Measurements from ENCODE around the gene DEFB129.
"Not testable (repeated sequence)": the region's sequence is repeated elsewhere in the genome, so short reads cannot be mapped to it uniquely, and the experiment has no call there.

DEFB129 gene

DNA sequence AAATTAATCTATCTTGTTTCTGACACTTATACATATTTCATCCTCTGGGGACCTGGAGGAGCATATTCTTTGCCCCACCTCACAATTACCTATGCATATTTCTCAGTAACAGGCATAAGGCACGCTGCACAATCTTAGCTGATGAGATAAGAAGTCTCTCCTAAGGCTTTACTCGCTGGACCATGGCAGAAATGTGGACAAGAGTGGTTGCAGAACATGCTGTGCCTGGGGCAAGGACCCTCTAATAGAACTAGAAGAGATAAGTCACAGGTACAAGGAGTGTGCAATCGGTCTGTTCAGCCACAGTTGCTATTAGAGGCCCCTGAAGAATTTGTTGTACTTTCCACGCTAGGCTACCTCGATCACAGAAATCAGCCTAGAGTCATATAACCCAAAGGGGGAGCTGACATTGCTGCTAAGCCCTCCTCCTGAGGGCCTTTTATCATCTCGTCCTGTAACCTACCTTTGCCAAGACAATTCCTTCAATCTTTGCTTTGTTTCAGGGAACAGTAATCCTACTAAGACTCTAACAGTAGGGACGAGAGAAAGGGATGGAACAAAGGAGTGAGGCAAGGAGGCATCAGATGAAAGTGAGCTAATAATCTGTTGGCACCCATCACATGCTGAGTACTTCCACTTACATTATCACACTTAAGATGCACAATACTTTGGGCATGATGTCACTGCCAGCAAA lies 16.1 kb upstream of the DEFB129 start:
- no peak overlapping the region for H3K27ac ChIP-seq
- no peak for TF ChIP-seq ZFX (IDR thresholded peaks at IDR 0.05; ENCODE audit: borderline replicate concordance)
- TF ChIP-seq CTCF (IDR thresholded peaks at IDR 0.05): no peak

DNA sequence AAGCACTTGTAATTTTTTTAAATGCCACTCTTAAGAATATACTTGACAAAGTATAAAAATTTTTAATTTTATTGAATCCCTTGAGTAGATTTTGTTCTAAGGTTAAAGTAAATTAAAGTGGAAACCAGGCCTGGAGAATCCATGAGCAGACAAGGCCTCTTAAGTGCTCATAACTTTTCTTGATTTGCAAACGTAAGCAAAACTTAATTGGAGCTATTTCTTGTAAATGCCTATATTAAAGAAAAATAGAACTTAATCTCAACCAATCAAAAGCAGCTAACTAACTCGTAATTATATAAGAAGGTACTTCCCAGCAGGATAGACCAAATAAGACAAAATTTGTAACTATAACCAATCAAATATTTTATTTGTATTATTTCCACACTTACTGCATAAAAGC lies 12.7 kb upstream of the DEFB129 start:
- no peak for TF ChIP-seq CTCF (IDR thresholded peaks at IDR 0.05)
- TF ChIP-seq ZFX (IDR thresholded peaks at IDR 0.05; ENCODE audit: borderline replicate concordance): no peak
- H3K27ac ChIP-seq: no peak overlapping the region

- H3K27ac ChIP-seq: no peak overlapping the region
These were observed 11.3 kb upstream of the DEFB129 start for GRCh38 chr20:215796-216195.

DNA sequence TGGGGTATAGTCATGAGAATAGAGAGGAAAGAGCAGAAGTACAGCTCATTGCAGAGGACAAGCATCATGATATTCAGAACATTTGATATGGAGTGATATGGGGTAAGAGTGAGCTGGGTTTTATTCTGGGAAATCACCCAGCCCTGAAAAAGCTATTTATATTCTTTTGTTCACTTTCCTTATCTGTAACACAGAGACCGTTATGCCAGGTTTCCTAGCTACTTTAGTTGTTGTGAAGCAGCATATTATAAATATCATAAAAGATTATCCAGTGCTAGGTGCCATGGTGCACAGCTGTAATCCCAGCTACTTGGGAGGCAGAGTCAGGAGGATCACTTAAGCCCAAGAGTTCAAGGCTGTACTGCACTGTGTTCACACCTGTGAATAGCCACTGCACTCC lies 9.8 kb upstream of the DEFB129 start:
- H3K27ac ChIP-seq: no peak overlapping the region
- TF ChIP-seq ZFX (IDR thresholded peaks at IDR 0.05; ENCODE audit: borderline replicate concordance) (no peak), CTCF (IDR thresholded peaks at IDR 0.05) (no peak)

More at GRCh38 chr20:215796-216195, 11.3 kb upstream of the DEFB129 start:
- TF ChIP-seq CTCF (IDR thresholded peaks at IDR 0.05) (no peak), ZFX (IDR thresholded peaks at IDR 0.05; ENCODE audit: borderline replicate concordance) (no peak)

- no peak overlapping the region for H3K27ac ChIP-seq
- TF ChIP-seq ZFX (IDR thresholded peaks at IDR 0.05; ENCODE audit: borderline replicate concordance) (no peak), CTCF (IDR thresholded peaks at IDR 0.05) (peak; percentile 60)
These were observed 7.6 kb upstream of the DEFB129 start for GRCh38 chr20:219290-220115.

DNA sequence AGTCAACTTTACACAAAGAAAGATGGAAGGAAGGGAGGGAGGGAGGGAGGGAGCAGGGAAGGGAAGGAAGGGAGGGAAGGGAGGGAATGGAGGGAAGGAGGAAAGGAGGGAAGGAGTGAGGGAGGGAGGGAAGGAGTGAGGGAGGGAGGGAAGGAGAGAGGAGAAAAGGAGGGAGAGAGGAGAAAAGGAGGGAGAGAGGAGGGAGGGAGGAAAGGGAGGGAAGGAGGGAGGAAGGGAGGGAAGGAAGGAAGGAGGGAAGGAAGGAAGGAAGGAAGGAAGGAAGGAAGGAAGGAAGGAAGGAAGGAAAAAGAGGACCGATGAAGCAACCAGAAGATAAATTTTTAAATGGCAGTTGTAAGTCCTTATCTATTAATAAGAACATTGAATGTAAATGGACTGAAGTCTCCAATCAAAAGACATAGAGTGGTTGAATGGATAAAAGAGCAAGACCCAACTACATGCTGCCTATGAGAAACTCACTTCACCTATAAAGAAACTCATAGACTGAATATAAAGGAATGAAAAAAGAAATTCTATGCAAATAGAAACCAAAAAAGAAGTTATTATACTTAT lies 5.7 kb upstream of the DEFB129 start:
- no peak for TF ChIP-seq ZFX (IDR thresholded peaks at IDR 0.05; ENCODE audit: borderline replicate concordance)
- no peak for TF ChIP-seq CTCF (IDR thresholded peaks at IDR 0.05)
- H3K27ac ChIP-seq: no peak overlapping the region

DNA sequence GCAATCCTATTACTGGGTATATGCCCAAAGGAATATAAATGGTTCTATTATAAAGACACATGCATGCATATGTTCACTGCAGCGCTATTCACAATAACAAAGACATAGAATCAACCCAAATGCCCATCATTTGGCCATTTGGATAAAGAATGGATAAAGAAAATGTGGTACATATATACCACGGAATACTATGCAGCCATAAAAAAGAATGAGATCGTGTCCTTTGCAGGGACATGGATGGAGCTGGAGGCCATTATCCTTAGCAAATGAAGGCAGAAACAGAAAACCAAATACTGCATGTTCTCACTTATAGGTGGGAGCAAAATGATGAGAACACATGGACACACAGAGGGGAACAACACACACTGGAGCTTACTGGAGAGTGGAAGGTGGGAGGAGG lies 1.2 kb upstream of the DEFB129 start:
- not testable (repeated sequence) for H3K27ac ChIP-seq
